ENCODE measurements around the gene BOLA1.

DNA sequence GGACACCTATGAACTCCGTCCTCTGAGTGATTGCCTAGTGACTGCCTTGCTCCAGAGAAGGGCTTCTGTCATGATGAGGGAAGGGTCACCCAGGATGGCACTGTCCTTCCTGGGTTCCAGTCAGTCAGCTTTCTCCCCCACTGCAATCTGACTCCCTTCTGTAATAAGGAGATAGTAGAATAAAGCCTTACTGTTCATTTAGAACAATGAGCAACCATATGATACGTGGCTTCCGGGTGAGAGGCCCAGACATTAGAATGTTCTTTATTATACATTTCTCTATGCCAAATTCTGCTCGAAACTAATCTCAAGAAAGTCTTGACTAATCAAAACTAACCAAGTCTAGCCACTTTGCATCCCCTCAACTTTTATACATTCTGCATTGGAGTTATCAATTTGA is 45.8 kb downstream of the BOLA1 start:
- TF ChIP-seq TAF1 (IDR thresholded peaks at IDR 0.05; ENCODE audit: low read depth): no peak
- TF ChIP-seq, protein P1, sequence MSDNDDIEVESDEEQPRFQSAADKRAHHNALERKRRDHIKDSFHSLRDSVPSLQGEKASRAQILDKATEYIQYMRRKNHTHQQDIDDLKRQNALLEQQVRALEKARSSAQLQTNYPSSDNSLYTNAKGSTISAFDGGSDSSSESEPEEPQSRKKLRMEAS (IDR thresholded peaks at IDR 0.05): no peak
- no peak for TF ChIP-seq EP300 (IDR thresholded peaks at IDR 0.05; ENCODE audit: borderline replicate concordance)
- TF ChIP-seq, protein P2, sequence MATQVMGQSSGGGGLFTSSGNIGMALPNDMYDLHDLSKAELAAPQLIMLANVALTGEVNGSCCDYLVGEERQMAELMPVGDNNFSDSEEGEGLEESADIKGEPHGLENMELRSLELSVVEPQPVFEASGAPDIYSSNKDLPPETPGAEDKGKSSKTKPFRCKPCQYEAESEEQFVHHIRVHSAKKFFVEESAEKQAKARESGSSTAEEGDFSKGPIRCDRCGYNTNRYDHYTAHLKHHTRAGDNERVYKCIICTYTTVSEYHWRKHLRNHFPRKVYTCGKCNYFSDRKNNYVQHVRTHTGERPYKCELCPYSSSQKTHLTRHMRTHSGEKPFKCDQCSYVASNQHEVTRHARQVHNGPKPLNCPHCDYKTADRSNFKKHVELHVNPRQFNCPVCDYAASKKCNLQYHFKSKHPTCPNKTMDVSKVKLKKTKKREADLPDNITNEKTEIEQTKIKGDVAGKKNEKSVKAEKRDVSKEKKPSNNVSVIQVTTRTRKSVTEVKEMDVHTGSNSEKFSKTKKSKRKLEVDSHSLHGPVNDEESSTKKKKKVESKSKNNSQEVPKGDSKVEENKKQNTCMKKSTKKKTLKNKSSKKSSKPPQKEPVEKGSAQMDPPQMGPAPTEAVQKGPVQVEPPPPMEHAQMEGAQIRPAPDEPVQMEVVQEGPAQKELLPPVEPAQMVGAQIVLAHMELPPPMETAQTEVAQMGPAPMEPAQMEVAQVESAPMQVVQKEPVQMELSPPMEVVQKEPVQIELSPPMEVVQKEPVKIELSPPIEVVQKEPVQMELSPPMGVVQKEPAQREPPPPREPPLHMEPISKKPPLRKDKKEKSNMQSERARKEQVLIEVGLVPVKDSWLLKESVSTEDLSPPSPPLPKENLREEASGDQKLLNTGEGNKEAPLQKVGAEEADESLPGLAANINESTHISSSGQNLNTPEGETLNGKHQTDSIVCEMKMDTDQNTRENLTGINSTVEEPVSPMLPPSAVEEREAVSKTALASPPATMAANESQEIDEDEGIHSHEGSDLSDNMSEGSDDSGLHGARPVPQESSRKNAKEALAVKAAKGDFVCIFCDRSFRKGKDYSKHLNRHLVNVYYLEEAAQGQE (IDR thresholded peaks at IDR 0.05; ENCODE audit: low read depth): no peak
- no peak for TF ChIP-seq RAD21 (IDR thresholded peaks at IDR 0.05; ENCODE audit: low read depth)
- TF ChIP-seq YY1 (IDR thresholded peaks at IDR 0.05; ENCODE audit: low read depth): no peak
- TF ChIP-seq TCF12 (IDR thresholded peaks at IDR 0.05; ENCODE audit: low read depth): no peak
- no peak for TF ChIP-seq CREB1 (IDR thresholded peaks at IDR 0.05; ENCODE audit: low read depth)
- no peak for TF ChIP-seq CEBPB (IDR thresholded peaks at IDR 0.05)
